Measurements from ENCODE around the gene ZNF638.

Gene ZNF638

DNA sequence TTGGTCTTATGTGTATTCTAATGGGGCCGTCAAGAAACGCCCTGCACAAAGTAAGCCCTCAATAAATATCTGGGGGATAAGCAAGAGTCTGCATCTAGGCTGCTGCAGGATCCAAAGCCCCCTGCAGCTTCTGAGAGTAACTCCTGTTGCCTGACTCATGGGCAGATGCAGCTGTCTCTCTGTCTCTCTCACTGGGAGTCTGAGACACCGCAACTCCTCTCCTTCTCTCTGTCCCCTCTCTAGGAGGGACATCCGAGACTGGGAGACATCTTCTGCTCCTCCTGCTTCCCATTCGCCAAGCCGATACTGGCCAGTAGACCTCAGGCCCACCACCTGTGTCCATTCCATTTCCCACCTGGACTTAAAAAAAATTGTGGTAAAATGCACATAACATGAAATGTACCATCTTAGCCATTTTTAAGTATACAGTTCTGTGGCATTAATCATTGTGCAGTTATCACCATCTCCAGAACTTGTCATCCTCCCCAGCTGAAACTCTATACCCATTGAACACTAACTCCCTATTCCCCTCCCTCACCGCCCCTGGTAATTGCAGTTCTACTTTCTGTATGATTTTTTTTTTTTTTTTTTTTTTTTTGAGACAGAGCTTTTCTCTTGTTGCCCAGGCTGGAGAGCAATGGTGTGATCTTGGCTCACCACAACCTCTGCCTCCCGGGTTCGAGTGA, 141.9 kb downstream of the ZNF638 start:
- DNase-seq = no peak

DNA sequence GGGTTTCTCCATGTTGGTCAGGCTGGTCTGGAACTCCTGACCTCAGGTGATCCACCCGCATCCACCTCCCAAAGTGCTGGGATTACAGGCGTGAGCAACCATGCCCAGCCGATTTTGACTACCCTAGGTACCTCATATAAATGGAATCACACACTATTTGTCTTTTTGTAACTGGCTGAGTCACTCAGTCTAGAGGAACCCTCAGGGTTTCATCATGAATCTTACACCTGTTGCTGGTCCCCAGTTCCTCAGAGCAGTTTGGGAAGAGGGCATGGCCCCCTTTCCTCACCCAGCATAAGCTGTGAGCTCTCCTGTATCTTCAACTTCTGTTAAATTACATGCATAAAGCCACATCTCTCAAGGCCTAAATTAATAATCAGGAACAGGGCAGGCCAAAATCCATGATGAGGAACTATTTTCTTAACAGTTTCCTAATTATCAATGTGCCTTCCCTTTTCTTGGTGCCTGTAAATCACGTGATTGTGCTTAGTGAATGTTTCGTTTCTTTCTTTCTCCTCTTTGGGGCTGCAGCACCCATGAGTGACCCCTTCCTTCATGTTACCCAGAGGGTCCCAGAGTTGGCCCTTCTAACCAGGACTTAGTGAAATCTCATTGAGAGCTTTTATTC, 142.6 kb downstream of the ZNF638 start:
- no peak for DNase-seq

DNA sequence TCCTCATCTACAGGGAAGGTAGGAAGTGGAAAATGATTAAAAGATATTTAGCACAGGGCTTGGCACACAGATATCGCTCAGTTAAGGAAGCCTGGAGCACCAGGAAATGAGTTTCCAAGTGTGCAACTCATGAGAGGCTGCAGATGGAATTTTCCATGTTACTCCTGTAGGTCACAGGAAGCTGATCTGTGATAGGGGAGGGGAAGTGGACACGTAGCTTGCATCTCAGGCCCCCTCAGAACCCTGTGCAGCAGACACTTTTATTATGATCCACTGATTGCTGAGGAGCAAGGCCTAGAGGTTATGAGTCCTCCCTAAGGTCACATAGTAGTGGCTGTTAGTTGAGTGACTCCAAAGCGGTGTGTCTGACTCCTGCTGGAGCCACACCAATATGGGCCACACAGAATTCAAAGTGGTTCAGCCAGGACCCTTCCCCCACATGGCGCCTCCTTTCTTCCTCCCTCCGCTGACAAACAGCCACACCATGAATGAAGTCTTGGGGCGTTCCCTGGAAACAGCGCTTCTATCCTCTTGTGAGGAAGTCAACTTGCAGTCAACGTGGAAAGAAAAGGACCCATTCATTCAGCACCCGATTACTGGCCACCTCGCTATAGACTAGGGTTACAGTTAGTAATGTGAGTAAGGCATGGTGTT, 143.3 kb downstream of the ZNF638 start:
- DNase-seq = no peak

DNA sequence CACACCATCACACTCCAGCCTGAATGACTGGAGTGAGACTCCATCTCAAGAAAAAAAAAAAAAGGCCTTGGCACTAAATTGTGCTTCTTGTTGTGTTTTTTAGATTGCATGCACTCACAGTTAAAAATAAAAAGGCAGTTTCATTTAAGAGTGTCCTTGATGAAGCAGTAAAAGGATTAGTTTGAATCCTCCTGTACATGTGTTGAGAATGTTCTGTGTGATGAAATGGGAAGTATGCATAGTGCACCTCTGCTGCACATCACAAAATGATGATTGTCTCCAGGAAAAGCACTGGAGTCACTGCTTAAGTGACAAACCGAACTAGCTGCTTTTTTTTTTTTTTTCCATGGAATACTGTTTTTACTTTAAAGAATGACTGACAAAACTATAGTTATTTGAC, 144.9 kb downstream of the ZNF638 start:
- DNase-seq = no peak

DNA sequence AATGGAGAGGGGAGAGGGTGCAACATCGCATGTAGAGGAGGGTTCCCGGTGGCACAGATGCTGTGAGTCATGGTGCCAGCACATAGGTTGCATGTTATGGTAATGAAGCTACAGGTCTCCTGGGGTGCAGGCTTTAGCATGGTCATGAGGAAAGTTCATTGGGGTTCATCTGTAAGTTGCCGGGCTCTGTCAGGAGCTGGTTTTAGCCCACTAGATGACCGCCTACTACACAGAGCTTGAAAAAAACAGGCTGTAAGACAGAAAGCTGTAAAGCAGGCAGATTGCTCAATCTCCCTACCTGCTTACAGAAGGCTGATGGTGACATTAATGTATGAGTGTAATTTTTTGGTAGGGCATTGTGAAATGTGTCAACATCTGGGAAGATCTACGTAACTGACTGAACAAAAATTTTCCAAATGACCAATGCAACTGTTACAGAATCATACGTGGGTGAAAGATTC, 145.7 kb downstream of the ZNF638 start:
- no peak for DNase-seq

DNA sequence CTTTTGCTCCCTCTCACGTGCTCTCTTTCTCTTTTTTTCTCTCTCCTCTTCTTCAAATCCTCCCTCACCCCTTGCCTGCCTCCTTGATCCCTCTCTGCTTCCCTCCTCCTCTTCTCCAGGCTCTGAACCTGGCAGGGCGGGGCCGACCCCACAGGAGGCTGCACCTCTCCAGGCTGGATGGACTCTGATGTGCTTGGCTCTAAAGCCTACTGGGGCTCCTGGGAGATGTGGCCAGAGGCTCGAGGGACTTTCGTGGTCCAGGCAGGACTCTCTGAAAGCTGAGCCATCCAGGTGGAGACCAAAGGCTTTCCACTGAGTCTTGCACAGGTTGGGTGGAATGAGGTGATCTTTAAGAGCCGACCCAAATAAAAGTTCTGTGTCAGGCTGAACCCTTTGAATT, 147.2 kb downstream of the ZNF638 start:
- no peak for DNase-seq

DNA sequence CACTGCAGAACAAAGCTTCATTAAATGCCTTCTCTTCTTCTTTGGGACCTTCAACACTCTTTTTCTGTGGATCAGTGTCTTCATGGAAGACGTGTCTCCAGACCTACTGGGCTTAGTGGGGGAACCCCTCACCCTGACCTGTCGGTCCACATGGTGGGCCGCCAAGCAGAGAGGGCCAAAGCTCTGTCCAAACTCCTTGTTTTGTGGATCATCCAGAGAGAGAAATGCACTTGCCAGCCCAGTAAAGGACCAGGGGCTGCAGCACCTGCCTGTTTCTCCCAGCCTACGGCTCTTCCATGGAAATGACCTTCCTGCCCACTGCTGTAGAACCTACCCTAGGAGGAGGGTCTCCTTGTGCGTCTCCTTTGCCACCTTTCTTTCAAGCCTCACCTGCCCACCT, 147.7 kb downstream of the ZNF638 start:
- no peak for DNase-seq

DNA sequence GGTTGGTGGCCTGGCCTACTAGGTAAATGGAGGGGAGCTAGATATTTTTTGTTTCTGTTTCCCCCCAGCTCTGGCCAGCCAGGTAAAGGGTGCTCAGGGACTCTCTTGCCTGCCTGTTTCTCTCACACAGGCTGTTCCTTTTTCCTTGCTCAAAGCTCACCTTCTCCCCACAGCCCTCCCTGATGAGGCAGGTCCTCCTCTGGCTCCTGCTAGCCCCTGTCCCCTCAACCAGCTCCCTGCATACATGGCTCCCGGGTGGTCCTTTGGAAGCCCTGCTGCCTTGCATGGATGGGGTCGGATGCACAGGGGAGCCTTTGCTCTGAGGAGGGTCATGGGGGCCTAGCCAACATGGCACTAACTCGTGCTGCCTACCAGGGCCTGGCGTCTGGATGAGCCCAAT, 149.5 kb downstream of the ZNF638 start:
- no peak for DNase-seq

DNA sequence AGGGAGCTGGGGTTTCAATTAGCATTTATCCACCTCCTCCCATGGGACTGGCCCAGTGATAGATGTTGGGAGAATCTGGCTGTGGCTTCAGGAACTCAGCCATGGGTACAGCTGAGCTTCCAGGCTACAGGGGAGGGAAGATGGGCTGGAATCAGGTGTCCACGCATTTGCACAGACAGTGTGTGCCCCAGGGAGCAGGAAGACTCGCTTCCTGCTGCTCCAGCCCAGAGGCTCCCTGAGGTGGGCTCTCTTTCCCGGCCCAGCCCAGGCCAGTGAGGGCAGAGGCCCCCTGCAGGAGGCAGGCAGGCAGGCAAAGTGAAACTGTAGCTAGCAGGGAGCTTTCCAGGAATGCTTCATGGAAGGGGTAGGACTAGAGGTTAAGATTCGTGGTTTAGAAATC, 150.5 kb downstream of the ZNF638 start:
- DNase-seq = no peak

DNA sequence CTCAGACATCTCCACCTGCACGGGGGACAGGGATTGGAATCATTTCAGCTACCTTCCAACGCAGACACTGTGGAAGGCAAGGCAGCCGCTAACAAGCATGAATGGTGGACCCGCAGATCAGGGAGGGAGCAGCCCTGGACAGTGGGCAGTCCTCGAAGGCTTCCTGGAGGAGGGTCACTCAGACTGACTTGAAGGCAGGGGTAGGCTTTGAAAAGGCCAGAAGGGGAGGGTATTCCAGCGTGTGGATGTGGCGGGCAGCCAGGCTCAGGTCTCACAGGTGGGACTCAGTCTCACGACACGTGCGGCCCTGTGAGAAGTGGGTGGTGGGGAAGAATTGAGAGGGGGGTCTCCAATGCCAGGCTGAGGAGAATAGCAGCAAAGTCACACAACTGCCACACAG, 151.7 kb downstream of the ZNF638 start:
- DNase-seq = no peak

DNA sequence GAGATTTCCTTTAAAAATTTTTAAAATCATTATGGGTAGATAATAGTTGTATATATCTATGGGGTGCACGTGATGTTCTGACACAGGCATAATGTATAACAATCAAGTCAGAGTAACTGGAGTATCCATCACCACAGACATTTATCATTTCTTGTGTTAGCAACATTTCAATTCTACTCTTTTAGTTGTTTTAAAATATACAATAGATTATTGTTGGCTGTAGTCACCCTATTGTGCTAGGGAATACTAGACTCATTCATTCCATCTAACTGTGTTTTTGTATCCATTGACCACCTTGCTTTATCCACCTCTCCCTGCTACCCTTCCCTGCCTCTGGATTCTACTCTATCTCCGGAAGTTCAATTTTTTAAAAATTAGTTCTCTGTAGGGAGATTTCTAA, 152.8 kb downstream of the ZNF638 start:
- no peak for DNase-seq

All from stimulated activated CD4-positive, alpha-beta T cell treated with anti-CD3 and anti-CD28 coated beads, Interleukin-4, amount 100 ng/mL, for 4 hours (primary cell).